Heart left ventricle (tissue), 16 donors: ENCODE results near the gene TRIM7. TPM values are rescaled to one million over a fixed set of nuclear protein-coding genes. Genes with fewer than 3 reads are reported as not detected.

ENCODE experiments used
- ATAC-seq, 4 donors: fragments of 200-7000 bp; cut with Tn5 transposase; one replicate each; pipeline ENCODE4 v1.9.1; 2020 to 2022; ENCODE audit warnings: moderate library complexity in 4 of 4, mild to moderate bottlenecking in 3 of 4, moderate number of reproducible peaks in 1 of 4
- DNase-seq, 5 donors: peaks; one replicate each; pipeline ENCODE4 v3.0.0-alpha.2; 2020
- H3K27ac ChIP-seq, 12 donors: fragments of 200-600 bp; sonication (generic) in 4 of 12; one replicate each; pipeline versions ENCODE4 v1.5.0 to v1.8.0; 2016 to 2022; ENCODE audit warnings: mild to moderate bottlenecking in 2 of 12
- H3K27me3 ChIP-seq, 9 donors: fragments of 200-600 bp; sonication (generic) in 2 of 9; one replicate each; pipeline versions ENCODE4 v1.5.1 to v1.8.0; 2016 to 2022; ENCODE audit warnings: mild to moderate bottlenecking in 3 of 9
- H3K36me3 ChIP-seq, 9 donors: fragments of 200-600 bp; sonication (generic) in 2 of 9; one replicate each; pipeline versions ENCODE4 v1.5.0 to v1.8.0; 2018 to 2022; ENCODE audit warnings: mild to moderate bottlenecking in 2 of 9
- H3K4me1 ChIP-seq, 12 donors: fragments of 200-600 bp; sonication (generic) in 4 of 12; one replicate each; pipeline versions ENCODE4 v1.5.0 to v1.8.0; 2016 to 2022; ENCODE audit warnings: mild to moderate bottlenecking in 3 of 12
- H3K4me3 ChIP-seq, 12 donors: fragments of 200-600 bp; sonication (generic) in 4 of 12; one replicate each; pipeline versions ENCODE4 v1.5.0 to v1.8.0; 2017 to 2022; ENCODE audit warnings: mild to moderate bottlenecking in 9 of 12, moderate library complexity in 4 of 12
- H3K9me3 ChIP-seq, 12 donors: fragments of 200-600 bp; sonication (generic) in 4 of 12; one replicate each; pipeline versions ENCODE4 v1.5.0 to v1.8.0; 2016 to 2022; ENCODE audit warnings: mild to moderate bottlenecking in 1 of 12
- CTCF ChIP-seq, 12 donors: fragments of 200-600 bp; sonication (generic) in 4 of 12; IDR thresholded peaks; one replicate each; pipeline versions ENCODE4 v1.5.0 to v1.8.0; 2018 to 2022; ENCODE audit warnings: antibody characterized with exemption in 12 of 12, mild to moderate bottlenecking in 5 of 12
- POLR2A ChIP-seq, 2 donors: fragments of 450-650 bp; IDR thresholded peaks; one replicate each; pipeline ENCODE4 v1.6.1; 2017; ENCODE audit warnings: antibody characterized with exemption in 2 of 2, mild to moderate bottlenecking in 2 of 2, moderate library complexity in 2 of 2
- WGBS, 4 donors: extraction: QIAGEN DNeasy Blood & Tissue Kit in 2 of 4; methylation state at CpG; one replicate each; pipeline versions ENCODE4 v1.1.5 to v1.1.7; 2013 to 2018; 5-methylcytosine and 5-hydroxymethylcytosine counted together
- intact Hi-C, 10 donors: fragments of 100-400 bp; cut with DNase I; formaldehyde crosslinking; loops; one replicate each; pipeline versions ENCODE4 v1.11.1 to v1.14.2; 2022
- polyA plus RNA-seq, 2 donors: library from polyadenylated mRNA; stranded (reverse); fragments of 200-250 nt; gene quantifications; one replicate each; pipeline ENCODE4 v1.2.3, GENCODE V29; 2013
- total RNA-seq, 9 donors: library from RNA; depleted of rRNA in 2 of 9; stranded (reverse); fragments of >200 nt in 2 of 9; fragmentation: NEBNext Ultra II Directional in 3 of 9; extraction: Animal tissue kit (Norgen Biotek cat#: 25700) in 3 of 9; gene quantifications; one replicate each; pipeline versions ENCODE4 v1.1.0 to v1.2.4, GENCODE V29; 2016 to 2023
- donor health status: ischemic (EF 13 %, LVEDD 7.1; RV severe dilation, severe dysfunction).
- donor health status: healthy with polysubstance abuse.
- donor health status: DM: no; HTN: yes; CAD: no.
- donor health status: DM: no; HTN: no; CAD: no.
- donor health status: ischemic (EF 25% LVEDD 6.9; RV normal size, moderate dysfunction).
- donor health status: ischemic (EF 25% LVEDD 5.7; RV mildly dilated, moderate dysfunction).
- donor health status: healthy.
- donor health status: DM: yes; HTN: yes; CAD: no.
- donor health status: ischemic (EF 35%, LVEDD 5.7; RV mildly dilated, moderate dysfunction).
- donor health status: nonischemic (EF 11% LVEDD 7.7; RV severe dilation, severe dysfunction).
- donor health status: DM: yes; HTN: yes; CAD: no.
- donor health status: PGD.
- donor health status: ischemic (EF 29% LVEDD 5.4; RV normal size, mild dysfunction).
- donor health status: nonischemic (EF 23%, LVEDD 6.1; RV moderate dilation, normal function).

Gene TRIM7
- total and polyA plus RNA-seq, 11 donors, result 3.6 to 11.0 (median 6.7) TPM

- TF ChIP-seq POLR2A (IDR thresholded peaks at IDR 0.05) (no peak), CTCF (IDR thresholded peaks at IDR 0.05) (no peak)
- ATAC-seq (peak in 1 of 4 donors; percentile 9), DNase-seq (no peak)
- H3K27me3 ChIP-seq, result no peaks in the 10 kb centered on the region
- no peak overlapping the region for H3K4me3 ChIP-seq
- intact Hi-C loops, result no loop called here
- H3K27ac ChIP-seq, result no peak overlapping the region
- peaks cover 0 to 4% (median 0%) of the 10 kb centered on the region in 12 donors for H3K4me1 ChIP-seq
- 82 to 88% (median 86%) methylated on average over 19 to 22 of the region's 22 CpGs for WGBS, 4 donors
- H3K36me3 ChIP-seq, result peaks cover 6 to 99% (median 92%) of the 10 kb centered on the region in 9 donors
- H3K9me3 ChIP-seq, result no peaks in the 10 kb centered on the region
Observed at GRCh38 chr5:181234455-181235306, 29.7 kb upstream of the TRIM7 start.

GRCh38 chr5:181233801-181234454, 28.9 kb upstream of the TRIM7 start:
- no peaks in the 10 kb centered on the region for H3K9me3 ChIP-seq
- ATAC-seq (peak in 1 of 4 donors; percentile 10), DNase-seq (no peak)
- TF ChIP-seq POLR2A (IDR thresholded peaks at IDR 0.05), result no peak
- H3K36me3 ChIP-seq, result peaks cover 5 to 99% (median 84%) of the 10 kb centered on the region in 9 donors
- intact Hi-C loops, result no loop called here
- no peak overlapping the region for H3K4me3 ChIP-seq
- no peak overlapping the region for H3K27ac ChIP-seq
- H3K4me1 ChIP-seq, result peaks cover 0 to 5% (median 0%) of the 10 kb centered on the region in 12 donors
- 88 to 94% (median 92%) methylated on average over 15 to 24 of the region's 24 CpGs for WGBS, 4 donors
- H3K27me3 ChIP-seq, result no peaks in the 10 kb centered on the region

DNA sequence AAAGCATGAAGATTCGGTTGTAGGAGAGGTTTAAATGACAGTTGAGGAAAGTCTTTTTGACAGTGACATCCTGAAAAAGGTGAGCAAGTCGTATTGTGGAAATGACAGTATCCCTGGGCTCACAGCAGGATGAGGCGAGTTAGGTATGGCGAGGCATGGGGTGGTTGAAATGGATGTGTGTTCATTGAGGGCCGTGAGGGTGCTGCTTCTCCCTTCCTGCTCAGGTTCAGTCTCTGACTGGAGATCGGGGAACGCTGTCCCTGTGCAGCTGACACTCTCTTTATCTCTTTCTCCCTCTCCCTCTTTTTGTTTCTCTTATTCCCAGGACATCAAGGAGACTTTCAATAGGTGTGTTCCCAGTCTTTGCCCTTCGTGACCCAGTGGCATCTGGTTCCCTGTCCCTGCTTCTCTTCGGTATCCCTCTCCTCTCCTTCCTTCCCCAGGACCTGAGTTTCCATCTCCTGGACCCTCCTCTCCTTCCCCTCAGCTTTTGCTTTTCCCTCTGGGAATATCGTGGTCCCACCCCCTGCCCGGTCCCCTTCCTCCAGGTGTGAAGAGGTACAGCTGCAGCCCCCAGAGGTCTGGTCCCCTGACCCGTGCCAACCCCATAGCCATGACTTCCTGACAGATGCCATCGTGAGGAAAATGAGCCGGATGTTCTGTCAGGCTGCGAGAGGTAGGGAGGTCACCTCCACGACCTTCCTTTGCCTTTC, 28.2 kb upstream of the TRIM7 start:
- Histone ChIP-seq H3K4me3 (no peak overlapping the region), H3K27me3 (no peaks in the 10 kb centered on the region), H3K36me3 (peaks cover 3 to 93% (median 81%) of the 10 kb centered on the region in 9 donors), H3K27ac (no peak overlapping the region), H3K9me3 (no peaks in the 10 kb centered on the region), H3K4me1 (peaks cover 0 to 7% (median 0%) of the 10 kb centered on the region in 12 donors)
- intact Hi-C loops, result no loop called here
- whole genome bisulfite sequencing, 4 donors, result 79 to 86% (median 81%) methylated on average over 15 to 16 of the region's 16 CpGs
- DNase-seq (no peak), ATAC-seq (no peak)
- no peak for TF ChIP-seq CTCF (IDR thresholded peaks at IDR 0.05)
- TF ChIP-seq POLR2A (IDR thresholded peaks at IDR 0.05), result no peak

DNA sequence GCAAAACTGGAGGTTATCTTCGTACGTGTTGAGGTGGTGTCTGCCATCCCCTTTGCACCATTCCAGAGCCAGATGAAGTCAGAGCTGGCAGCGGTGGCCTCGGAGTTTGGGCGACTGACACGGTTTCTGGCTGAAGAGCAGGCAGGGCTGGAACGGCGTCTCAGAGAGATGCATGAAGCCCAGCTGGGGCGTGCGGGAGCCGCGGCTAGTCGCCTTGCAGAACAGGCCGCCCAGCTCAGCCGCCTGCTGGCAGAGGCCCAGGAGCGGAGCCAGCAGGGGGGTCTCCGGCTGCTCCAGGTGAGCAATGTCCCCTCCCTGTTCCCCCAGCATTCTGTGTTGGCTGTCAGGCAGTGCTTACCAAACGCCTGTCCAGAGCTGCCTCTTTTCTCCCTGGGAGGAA, 27.6 kb upstream of the TRIM7 start:
- intact Hi-C loops, result no loop called here
- no peak for DNase-seq
- H3K36me3 ChIP-seq, result peaks cover 0 to 91% (median 76%) of the 10 kb centered on the region in 9 donors
- TF ChIP-seq CTCF (IDR thresholded peaks at IDR 0.05) (no peak), POLR2A (IDR thresholded peaks at IDR 0.05) (no peak)
- no peak for ATAC-seq
- H3K4me3 ChIP-seq, result no peak overlapping the region
- WGBS, 4 donors, result 83 to 89% (median 88%) methylated on average over 16 to 18 of the region's 18 CpGs
- peaks cover 0 to 7% (median 0%) of the 10 kb centered on the region in 12 donors for H3K4me1 ChIP-seq
- no peaks in the 10 kb centered on the region for H3K9me3 ChIP-seq
- H3K27me3 ChIP-seq, result no peaks in the 10 kb centered on the region
- H3K27ac ChIP-seq, result no peak overlapping the region
